AG09319 (cell line): ENCODE measurements around the gene ATP2C2.

ENCODE experiments used
- DNase-seq: peaks from one replicate; pipeline ENCODE4 v3.0.0-alpha.2; 2010; ENCODE audit warnings: low read depth; ENCODE audit errors: extremely low read depth
- TF ChIP-seq, protein P1 (sequence below): IDR thresholded peaks from 2 replicates; pipeline ENCODE4 v1.5.1; 2011; ENCODE audit warnings: low read depth, mild to moderate bottlenecking, inconsistent platforms, low read length, moderate library complexity

The ATP2C2 gene

DNA sequence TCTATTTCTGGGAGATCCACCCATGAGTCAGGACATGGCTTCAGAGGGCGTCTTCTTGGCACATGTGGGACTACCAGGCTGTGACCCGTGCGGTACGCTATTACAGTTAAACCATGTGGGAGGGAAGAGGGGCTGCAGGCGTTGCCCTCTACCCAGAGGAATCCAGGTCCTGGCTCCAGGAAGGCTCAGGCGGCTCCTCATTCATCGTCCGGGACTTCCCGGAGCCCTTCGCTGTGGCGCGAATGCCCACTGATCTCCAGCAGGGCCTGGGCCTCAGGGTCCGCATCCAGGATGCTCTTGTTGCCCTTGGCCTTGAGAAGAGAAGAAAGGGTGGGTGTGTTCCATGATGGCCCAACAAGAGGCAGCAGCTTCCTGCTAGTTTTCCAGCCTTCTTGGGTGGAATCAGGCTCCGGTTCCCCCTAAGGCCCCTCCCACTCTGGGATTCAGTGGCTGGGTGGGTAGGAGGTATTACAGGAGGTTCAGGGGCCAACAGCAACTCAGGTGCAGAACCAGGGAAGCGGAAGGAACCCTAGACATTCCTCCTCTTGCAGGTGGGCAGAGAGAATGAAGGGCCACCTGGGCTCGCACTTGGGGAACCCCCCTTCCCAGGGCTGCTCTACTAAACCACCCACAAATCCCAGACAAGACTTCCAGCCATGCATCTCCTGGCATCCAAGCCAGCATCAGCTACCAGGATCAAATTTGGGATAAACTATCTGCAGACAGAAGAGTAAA is 111.5 kb downstream of the ATP2C2 start:
- TF ChIP-seq, protein P1, sequence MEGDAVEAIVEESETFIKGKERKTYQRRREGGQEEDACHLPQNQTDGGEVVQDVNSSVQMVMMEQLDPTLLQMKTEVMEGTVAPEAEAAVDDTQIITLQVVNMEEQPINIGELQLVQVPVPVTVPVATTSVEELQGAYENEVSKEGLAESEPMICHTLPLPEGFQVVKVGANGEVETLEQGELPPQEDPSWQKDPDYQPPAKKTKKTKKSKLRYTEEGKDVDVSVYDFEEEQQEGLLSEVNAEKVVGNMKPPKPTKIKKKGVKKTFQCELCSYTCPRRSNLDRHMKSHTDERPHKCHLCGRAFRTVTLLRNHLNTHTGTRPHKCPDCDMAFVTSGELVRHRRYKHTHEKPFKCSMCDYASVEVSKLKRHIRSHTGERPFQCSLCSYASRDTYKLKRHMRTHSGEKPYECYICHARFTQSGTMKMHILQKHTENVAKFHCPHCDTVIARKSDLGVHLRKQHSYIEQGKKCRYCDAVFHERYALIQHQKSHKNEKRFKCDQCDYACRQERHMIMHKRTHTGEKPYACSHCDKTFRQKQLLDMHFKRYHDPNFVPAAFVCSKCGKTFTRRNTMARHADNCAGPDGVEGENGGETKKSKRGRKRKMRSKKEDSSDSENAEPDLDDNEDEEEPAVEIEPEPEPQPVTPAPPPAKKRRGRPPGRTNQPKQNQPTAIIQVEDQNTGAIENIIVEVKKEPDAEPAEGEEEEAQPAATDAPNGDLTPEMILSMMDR = no peak

DNA sequence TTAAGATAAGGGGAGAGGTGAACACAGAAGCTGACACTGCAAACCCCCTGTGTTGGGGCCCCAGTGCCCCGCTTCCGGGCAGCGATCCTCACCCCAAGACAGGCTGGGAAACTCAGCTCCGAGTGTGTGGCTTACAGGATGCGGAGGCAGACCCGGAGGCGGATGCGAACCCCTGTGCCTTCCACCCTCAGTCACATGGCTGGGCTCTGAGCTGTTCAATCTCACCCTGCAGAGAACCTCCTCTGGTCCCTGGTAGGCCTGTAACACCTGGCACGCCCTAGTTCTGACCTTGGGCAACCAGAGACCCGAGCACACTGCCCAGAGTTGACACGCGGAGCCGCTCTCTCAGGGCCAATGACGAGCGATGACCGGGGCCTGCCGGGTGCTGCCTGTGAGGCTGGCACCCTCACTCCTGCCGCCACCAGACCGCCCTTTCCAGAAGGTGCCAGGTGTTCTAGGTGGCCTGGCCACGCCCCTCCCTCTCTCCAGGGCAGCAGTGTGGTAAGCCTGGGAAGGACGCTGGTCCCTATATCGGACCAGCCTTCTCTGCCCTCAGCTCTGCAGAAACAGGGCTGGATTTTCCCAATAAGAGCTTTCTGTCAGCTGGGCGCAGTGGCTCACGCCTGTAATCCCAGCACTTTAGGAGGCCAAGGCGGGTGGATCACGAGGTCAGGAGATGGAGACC is 112.9 kb downstream of the ATP2C2 start:
- TF ChIP-seq, protein P1 = no peak

More for the DNA sequence above, 111.5 kb downstream of the ATP2C2 start:
- no peak for DNase-seq

DNA sequence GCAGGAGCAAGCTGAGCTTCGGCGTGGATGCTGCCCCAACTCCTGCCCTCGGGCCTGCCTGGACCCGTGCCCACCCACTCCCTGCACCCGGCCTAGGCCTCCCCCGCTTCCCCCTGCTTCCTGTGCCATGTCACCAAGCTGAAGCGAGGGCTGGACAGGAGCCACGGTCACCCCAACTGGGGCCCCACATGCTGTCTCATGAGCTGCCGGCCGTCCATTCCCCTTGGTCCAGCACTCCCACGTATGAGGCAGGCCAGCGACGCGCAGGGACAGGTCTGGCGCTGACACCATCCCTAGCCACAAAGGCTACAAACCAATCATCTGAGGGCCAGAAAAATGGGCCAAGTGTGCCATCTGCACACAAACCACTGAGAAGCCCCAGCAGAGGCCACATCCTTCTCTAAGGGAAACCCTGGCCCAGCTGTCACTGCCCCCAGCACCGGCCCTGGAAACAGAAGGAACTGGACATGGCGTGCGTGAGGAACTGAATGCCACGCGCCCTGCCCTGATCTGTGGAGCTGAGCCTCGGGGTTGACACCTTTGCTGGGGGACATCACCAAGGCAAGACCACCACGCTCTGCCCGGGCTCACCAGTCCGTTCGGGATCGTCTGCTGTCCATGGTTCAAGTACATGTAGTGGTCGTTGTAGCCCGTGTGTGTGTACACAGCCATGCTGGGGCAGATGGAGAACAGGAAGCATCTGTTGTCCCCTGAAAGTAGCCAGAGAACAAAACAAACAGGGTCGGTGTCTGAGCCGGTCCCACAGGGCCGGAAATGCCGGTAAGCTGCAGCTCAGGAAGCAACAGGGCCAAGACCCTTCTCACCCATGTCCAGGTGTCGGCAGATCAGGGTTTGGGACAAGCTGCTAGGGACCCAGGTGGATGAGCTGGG is 113.9 kb downstream of the ATP2C2 start:
- DNase-seq = no peak
- TF ChIP-seq, protein P1 = no peak

More for the DNA sequence above, 112.9 kb downstream of the ATP2C2 start:
- DNase-seq = no peak

DNA sequence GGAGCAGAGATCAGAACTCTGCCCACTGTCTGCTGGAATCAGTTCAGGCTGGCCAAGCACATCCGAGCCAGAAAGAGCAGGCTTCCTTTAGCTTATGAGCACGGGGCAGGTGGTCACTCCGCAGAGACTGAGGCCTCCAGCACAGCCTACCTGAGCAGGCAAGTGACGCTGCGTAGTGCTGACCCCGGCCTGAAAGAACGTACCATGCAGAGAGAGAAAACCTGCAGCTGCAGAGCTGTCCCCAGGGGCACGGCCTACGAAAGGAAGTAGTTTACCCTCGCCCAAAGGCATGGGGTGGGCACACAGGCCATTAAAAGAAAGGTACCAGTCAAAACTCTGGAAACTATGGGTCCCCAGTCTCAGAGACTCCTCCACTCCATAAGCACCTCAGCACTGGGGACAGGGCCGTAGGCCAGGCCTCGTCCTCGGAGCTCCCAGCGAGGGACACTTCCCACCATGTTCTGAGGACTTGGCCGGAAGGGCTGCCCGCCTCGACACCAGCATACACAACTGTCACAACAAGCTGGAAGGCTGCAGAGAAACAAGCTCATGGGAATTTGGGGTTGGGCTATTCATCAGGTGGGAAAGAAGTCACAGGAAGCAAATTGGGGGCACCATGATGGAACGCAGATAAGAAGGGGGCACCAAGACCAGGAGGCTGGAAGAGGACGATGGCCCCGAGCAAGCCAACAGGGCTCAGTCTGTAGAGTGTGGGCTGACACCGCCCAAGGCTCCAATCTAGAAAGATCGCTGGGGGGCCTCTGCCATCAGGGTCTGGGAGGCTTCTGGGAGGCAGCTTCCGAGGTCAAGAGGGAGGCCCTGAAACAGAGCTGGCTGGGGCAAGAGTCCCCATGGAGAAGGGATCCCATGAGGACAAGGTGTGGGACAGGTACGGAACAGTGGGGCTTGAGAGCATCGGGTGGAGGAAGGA is 114.9 kb downstream of the ATP2C2 start:
- TF ChIP-seq, protein P1 = no peak
- no peak for DNase-seq

DNA sequence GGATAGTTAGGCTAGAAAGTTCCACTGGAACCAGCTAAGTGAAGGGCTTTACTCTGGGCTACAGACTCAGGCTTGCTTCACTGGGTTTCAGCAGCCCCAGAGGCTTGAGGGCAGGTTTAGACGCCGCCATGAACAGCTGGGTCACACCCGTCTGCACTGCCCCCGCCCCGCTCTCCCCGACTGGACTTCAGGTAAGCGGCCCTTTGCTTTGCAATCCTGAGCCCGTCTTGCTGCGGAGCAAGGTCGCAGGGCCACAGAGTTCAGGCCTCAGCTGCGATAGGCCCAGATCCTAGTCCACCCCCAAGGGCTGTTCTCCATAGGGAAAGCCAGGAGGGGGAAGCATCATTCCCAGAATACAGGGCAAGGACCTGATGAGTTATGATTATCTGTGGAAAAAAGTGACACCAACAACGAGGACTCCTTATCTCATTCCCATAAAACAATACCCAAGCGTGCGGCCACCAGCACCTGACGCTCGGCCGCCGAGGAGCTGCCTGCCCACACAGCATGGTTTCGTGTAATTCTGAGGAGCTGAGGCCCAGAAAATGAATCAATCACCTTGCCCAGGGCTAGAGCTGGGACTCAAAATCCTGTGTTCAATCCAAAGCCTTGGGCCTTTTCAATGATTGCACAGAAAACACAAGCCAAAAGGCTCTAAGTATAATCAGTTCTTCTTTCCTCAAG is 115.7 kb downstream of the ATP2C2 start:
- TF ChIP-seq, protein P1 = no peak
- no peak for DNase-seq

DNA sequence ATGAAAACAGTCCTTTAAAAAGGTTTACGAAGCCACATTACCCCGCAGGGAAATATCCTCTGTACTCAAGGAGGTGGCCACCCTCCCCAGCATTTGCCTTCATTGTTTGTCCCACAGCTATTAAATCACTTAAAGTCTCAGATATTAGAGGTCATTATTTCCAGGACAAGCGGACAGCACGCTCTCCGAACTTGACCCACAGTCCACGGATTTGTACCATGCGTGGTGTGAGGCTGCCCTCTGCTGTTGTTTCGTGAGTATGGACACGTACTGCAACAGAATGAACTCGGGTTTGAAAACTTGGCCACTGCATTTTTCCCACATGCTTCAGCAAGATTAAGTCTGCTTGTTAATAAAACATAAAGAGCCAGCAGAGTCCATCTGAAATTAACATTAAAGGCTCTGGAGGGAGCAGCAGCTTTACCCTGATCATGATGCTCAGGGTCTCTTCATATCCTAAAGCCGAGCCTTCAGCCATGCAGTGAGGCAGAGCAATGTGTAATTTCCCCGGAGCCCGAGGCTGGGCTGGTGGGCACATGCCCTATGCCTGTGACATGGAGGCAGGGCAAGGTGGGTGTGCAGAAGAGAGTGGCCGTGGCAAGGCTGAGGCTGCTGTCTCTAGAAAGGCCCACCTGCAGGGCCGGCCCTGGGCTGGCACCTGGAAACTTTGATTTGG is 116.4 kb downstream of the ATP2C2 start:
- no peak for DNase-seq
- TF ChIP-seq, protein P1 = peak; percentile 66
